Neuronal stem cell (in vitro differentiated cells): ENCODE data around the gene BNC1.

Experiments
- DNase-seq: peaks from one replicate; pipeline ENCODE4 v3.0.0-alpha.2; 2013; ENCODE audit warnings: low spot score
- H2AFZ ChIP-seq: one replicate; pipeline ENCODE4 v1.6.1; 2013; ENCODE audit warnings: mild to moderate bottlenecking, low read length, inconsistent platforms
- H2AK5ac ChIP-seq: 2 replicates; pipeline ENCODE4 v1.6.1; 2013; ENCODE audit warnings: low read depth, mild to moderate bottlenecking, inconsistent platforms, low read length, moderate library complexity, mixed read lengths
- H2BK120ac ChIP-seq: 2 replicates; pipeline ENCODE4 v1.6.1; 2013; ENCODE audit warnings: low read depth, mild to moderate bottlenecking, inconsistent platforms, low read length, moderate library complexity, mixed read lengths
- H2BK12ac ChIP-seq: one replicate; pipeline ENCODE4 v1.6.1; 2013; ENCODE audit warnings: low read length, inconsistent platforms
- H2BK15ac ChIP-seq: 2 replicates; pipeline ENCODE4 v1.6.1; 2013; ENCODE audit warnings: mild to moderate bottlenecking, low read length, inconsistent platforms, mixed read lengths
- H2BK5ac ChIP-seq: one replicate; pipeline ENCODE4 v1.6.1; 2013; ENCODE audit warnings: inconsistent platforms, mild to moderate bottlenecking, low read length, moderate library complexity
- H3K14ac ChIP-seq: one replicate; pipeline ENCODE4 v1.6.1; 2013; ENCODE audit warnings: low read length, inconsistent platforms
- H3K18ac ChIP-seq: 2 replicates; pipeline ENCODE4 v1.6.1; 2013; ENCODE audit warnings: low read length, inconsistent platforms
- H3K23ac ChIP-seq: 2 replicates; pipeline ENCODE4 v1.6.1; 2013; ENCODE audit warnings: low read depth, mild to moderate bottlenecking, mixed read lengths, low read length, inconsistent platforms; ENCODE audit not compliant: poor library complexity
- H3K27ac ChIP-seq: replicated peaks from 3 replicates; pipeline ENCODE4 v1.5.1; 2013; ENCODE audit warnings: low read length, inconsistent platforms
- H3K27me3 ChIP-seq, 3 experiments: 2 replicates each; pipeline ENCODE4 v1.6.1; 2013; ENCODE audit warnings: low read length in 3 of 3, mild to moderate bottlenecking in 2 of 3, inconsistent platforms in 1 of 3, low read depth in 1 of 3, mixed read lengths in 1 of 3, moderate library complexity in 1 of 3; ENCODE audit not compliant: control insufficient read depth in 3 of 3, insufficient read depth in 3 of 3
- H3K36me3 ChIP-seq, 2 donors: replicated peaks in 1 of 2; 2 replicates each; pipeline ENCODE4 v1.6.1; 2013; ENCODE audit warnings: low read length in 2 of 2; ENCODE audit not compliant: control insufficient read depth in 2 of 2, insufficient read depth in 2 of 2
- H3K4ac ChIP-seq: 2 replicates; pipeline ENCODE4 v1.6.1; 2013; ENCODE audit warnings: inconsistent platforms, mild to moderate bottlenecking, low read length, moderate library complexity
- H3K4me1 ChIP-seq, 2 donors: 1 replicate in 1 of 2; 2 replicates in 1 of 2; pipeline ENCODE4 v1.6.1; 2013; ENCODE audit warnings: low read length in 2 of 2, low read depth in 1 of 2; ENCODE audit not compliant: control insufficient read depth in 2 of 2, insufficient read depth in 1 of 2
- H3K4me2 ChIP-seq: one replicate; pipeline ENCODE4 v1.6.1; 2013; ENCODE audit warnings: mild to moderate bottlenecking, low read length, inconsistent platforms; ENCODE audit not compliant: insufficient read depth, poor library complexity, severe bottlenecking
- H3K4me3 ChIP-seq, 2 donors: 2 replicates each; pipeline ENCODE4 v1.5.1; 2013; ENCODE audit warnings: low read length in 2 of 2, mild to moderate bottlenecking in 2 of 2, inconsistent platforms in 1 of 2, moderate library complexity in 1 of 2
- H3K79me1 ChIP-seq: one replicate; pipeline ENCODE4 v1.6.1; 2013; ENCODE audit warnings: low read depth, mild to moderate bottlenecking, inconsistent platforms, low read length, moderate library complexity
- H3K9ac ChIP-seq: one replicate; pipeline ENCODE4 v1.6.1; 2013; ENCODE audit warnings: mild to moderate bottlenecking, low read depth, low read length, inconsistent platforms; ENCODE audit not compliant: poor library complexity
- H3K9me3 ChIP-seq, 2 donors: replicated peaks in 1 of 2; 2 replicates each; pipeline versions ENCODE3 to v1.6.1; 2013; ENCODE audit warnings: low read length in 2 of 2, mild to moderate bottlenecking in 2 of 2, inconsistent platforms in 1 of 2, low read depth in 1 of 2, mixed read lengths in 1 of 2, moderate library complexity in 1 of 2; ENCODE audit not compliant: control insufficient read depth in 2 of 2, insufficient read depth in 1 of 2
- H4K8ac ChIP-seq: one replicate; pipeline ENCODE4 v1.6.1; 2013; ENCODE audit warnings: low read depth, mild to moderate bottlenecking, inconsistent platforms, low read length, moderate library complexity
- H4K91ac ChIP-seq: one replicate; pipeline ENCODE4 v1.6.1; 2013; ENCODE audit warnings: low read length, low read depth, mild to moderate bottlenecking, inconsistent platforms; ENCODE audit not compliant: poor library complexity
- WGBS, 2 donors: extraction: QIAGEN DNeasy Blood & Tissue Kit; methylation state at CpG; one replicate each; pipeline ENCODE4 v1.1.7; 2013; ENCODE audit warnings: missing lambda C conversion rate in 2 of 2, mixed read lengths in 1 of 2; ENCODE audit not compliant: insufficient read length in 2 of 2, insufficient replicate concordance in 1 of 2; ENCODE audit errors: extremely low coverage in 2 of 2; 5-methylcytosine and 5-hydroxymethylcytosine counted together

Gene BNC1

DNA sequence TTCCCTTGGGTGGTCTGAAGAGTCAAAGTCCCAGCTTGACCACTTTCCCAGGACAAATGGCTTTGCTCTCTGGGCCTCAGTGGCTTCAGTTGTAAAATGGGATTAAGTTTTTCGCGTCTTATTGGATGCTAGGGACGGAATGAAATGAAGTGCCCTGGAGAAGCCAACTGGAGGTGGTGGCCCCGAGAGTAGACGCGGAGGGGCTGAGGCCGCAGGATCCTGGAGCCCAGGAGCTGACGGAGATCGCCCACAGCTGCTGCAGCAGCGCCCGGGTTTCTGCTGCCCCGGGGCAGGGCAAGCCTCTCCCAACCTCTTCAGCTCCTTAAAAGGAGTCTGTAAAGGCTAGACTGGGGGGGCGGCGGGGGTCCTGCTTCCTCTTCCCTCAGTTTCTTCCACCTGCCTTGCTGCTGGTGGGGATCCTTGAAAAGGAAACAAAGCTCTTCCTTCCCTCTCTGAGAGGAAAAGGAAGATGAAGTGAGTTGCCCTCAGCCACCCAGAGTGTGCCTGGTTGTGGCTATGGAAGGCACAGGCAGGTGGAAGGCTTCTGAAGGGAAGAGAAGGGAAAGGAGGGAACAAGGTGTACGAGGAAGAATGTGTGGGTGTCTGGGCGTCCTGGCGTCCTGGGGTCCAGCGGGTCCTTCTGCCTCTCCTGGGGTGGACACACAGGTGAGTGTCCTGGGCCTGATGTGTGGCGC, 967 bp upstream of the BNC1 start:
- Histone ChIP-seq H2BK15ac (no peak overlapping the region), H2BK12ac (no peak overlapping the region), H2BK120ac (no peak overlapping the region), H3K9ac (no peak overlapping the region), H3K4me1 (peaks cover 4 to 10% of the 10 kb centered on the region in 2 donors), H2AFZ (no peak overlapping the region), H4K91ac (no peak overlapping the region), H3K4ac (no peak overlapping the region), H3K4me3 (no peak overlapping the region), H4K8ac (no peak overlapping the region), H2AK5ac (no peak overlapping the region), H3K4me2 (peak overlapping the region; percentile 77), H3K23ac (peak overlapping the region; percentile 93), H3K9me3 (peaks cover 2 to 3% of the 10 kb centered on the region in 2 donors), H3K79me1 (no peaks in the 10 kb centered on the region), H3K27ac (no peak overlapping the region), H3K27me3 (peaks cover 32 to 93% (median 45%) of the 10 kb centered on the region in 3 experiments), H3K14ac (no peak overlapping the region), H3K18ac (peak overlapping the region; percentile 48), H2BK5ac (peak overlapping the region; percentile 20), H3K36me3 (no peaks in the 10 kb centered on the region)
- no CpG with 5 or more reads among the region's 19 CpGs for WGBS, 2 donors
- DNase-seq = no peak

- Histone ChIP-seq H3K27me3 (peaks cover 32 to 95% (median 45%) of the 10 kb centered on the region in 3 experiments), H4K91ac (no peak overlapping the region), H2AK5ac (no peak overlapping the region), H3K79me1 (no peaks in the 10 kb centered on the region), H3K18ac (peak overlapping the region; percentile 64), H2BK5ac (no peak overlapping the region), H3K36me3 (no peaks in the 10 kb centered on the region), H3K9me3 (peaks cover 2 to 3% of the 10 kb centered on the region in 2 donors), H3K9ac (no peak overlapping the region), H3K4ac (no peak overlapping the region), H3K14ac (peak overlapping the region; percentile 56), H2BK120ac (no peak overlapping the region), H3K4me3 (peak overlapping the region; percentile 33 to 79), H2BK12ac (no peak overlapping the region), H2BK15ac (no peak overlapping the region), H3K4me2 (peak overlapping the region; percentile 77), H4K8ac (no peak overlapping the region), H3K23ac (peak overlapping the region; percentile 85), H2AFZ (peak overlapping the region; percentile 92), H3K27ac (no peak overlapping the region), H3K4me1 (peaks cover 4 to 10% of the 10 kb centered on the region in 2 donors)
- WGBS, 2 donors = no CpG with 5 or more reads among the region's 80 CpGs
- no peak for DNase-seq
Measured at GRCh38 chr15:83283813-83284558, 478 bp downstream of the BNC1 start.

GRCh38 chr15:83283138-83283812, 1.2 kb downstream of the BNC1 start:
- H2BK120ac ChIP-seq = no peak overlapping the region
- WGBS, 2 donors = no CpG with 5 or more reads among the region's 70 CpGs
- no peak overlapping the region for H3K9ac ChIP-seq
- DNase-seq = no peak
- no peaks in the 10 kb centered on the region for H3K36me3 ChIP-seq
- H3K4me3 ChIP-seq = peak overlapping the region; percentile 33 to 79
- no peak overlapping the region for H2AK5ac ChIP-seq
- no peak overlapping the region for H4K8ac ChIP-seq
- H3K9me3 ChIP-seq = peaks cover 2 to 3% of the 10 kb centered on the region in 2 donors
- no peak overlapping the region for H2BK15ac ChIP-seq
- peak overlapping the region; percentile 65 for H3K23ac ChIP-seq
- no peak overlapping the region for H3K4ac ChIP-seq
- no peaks in the 10 kb centered on the region for H3K79me1 ChIP-seq
- peak overlapping the region; percentile 64 for H3K18ac ChIP-seq
- H3K27ac ChIP-seq = no peak overlapping the region
- H2BK12ac ChIP-seq = no peak overlapping the region
- H2AFZ ChIP-seq = peak overlapping the region; percentile 92
- peak overlapping the region; percentile 77 for H3K4me2 ChIP-seq
- peaks cover 4 to 5% of the 10 kb centered on the region in 2 donors for H3K4me1 ChIP-seq
- H4K91ac ChIP-seq = no peak overlapping the region
- H2BK5ac ChIP-seq = no peak overlapping the region
- peak overlapping the region; percentile 56 for H3K14ac ChIP-seq
- H3K27me3 ChIP-seq = peaks cover 32 to 88% (median 45%) of the 10 kb centered on the region in 3 experiments

- Histone ChIP-seq H3K9me3 (peaks cover 2 to 3% of the 10 kb centered on the region in 2 donors), H4K91ac (no peak overlapping the region), H4K8ac (no peak overlapping the region), H3K4me2 (peak overlapping the region; percentile 77), H3K14ac (no peak overlapping the region), H3K18ac (no peak overlapping the region), H2BK120ac (no peak overlapping the region), H3K23ac (no peak overlapping the region), H2BK12ac (no peak overlapping the region), H3K4me3 (no peak overlapping the region), H3K27ac (no peak overlapping the region), H2AK5ac (no peak overlapping the region), H2BK5ac (no peak overlapping the region), H3K36me3 (no peaks in the 10 kb centered on the region), H3K27me3 (peaks cover 32 to 88% (median 45%) of the 10 kb centered on the region in 3 experiments), H2BK15ac (no peak overlapping the region), H3K4me1 (peaks cover 4% of the 10 kb centered on the region in 2 donors), H3K4ac (no peak overlapping the region), H2AFZ (peak overlapping the region; percentile 92), H3K79me1 (no peaks in the 10 kb centered on the region), H3K9ac (no peak overlapping the region)
- no peak for DNase-seq
- WGBS, 2 donors = no CpG with 5 or more reads among the region's 10 CpGs
Measured at GRCh38 chr15:83282776-83283137, 1.7 kb downstream of the BNC1 start.
